GM19035 (cell line): ENCODE measurements around the gene CHST6.
"Not testable (repeated sequence)": the region's sequence is repeated elsewhere in the genome, so short reads cannot be mapped to it uniquely, and the experiment has no call there.

Experiments
- ATAC-seq: cut with Tn5 transposase; IDR thresholded peaks from one replicate; pipeline ENCODE4 v1.9.1; 2021; ENCODE audit not compliant: unreplicated experiment

CHST6 gene

GRCh38 chr16:75477680-75478473 is 17.4 kb downstream of the CHST6 start:
- no peak for ATAC-seq

GRCh38 chr16:75476817-75477216 is 18.4 kb downstream of the CHST6 start:
- no peak for ATAC-seq

- no peak for ATAC-seq
These were observed 19.8 kb downstream of the CHST6 start for GRCh38 chr16:75475420-75475847.

GRCh38 chr16:75472908-75473877 is 22.0 kb downstream of the CHST6 start:
- ATAC-seq: no peak

GRCh38 chr16:75471723-75472633 is 23.3 kb downstream of the CHST6 start:
- ATAC-seq: peak; percentile 94

GRCh38 chr16:75466760-75467159 is 28.5 kb downstream of the CHST6 start:
- ATAC-seq: no peak

GRCh38 chr16:75464122-75464918 is 30.9 kb downstream of the CHST6 start, which contains the start of gene TMEM170A:
Gene TMEM170A (minus strand): TSS chr16:75464689. CDS start chr16:75464600, 89 bp downstream.
- ATAC-seq: peak; percentile 94

GRCh38 chr16:75463389-75464121 is 31.7 kb downstream of the CHST6 start:
- peak; percentile 15 for ATAC-seq

GRCh38 chr16:75462806-75463205 is 32.4 kb downstream of the CHST6 start:
- no peak for ATAC-seq

- ATAC-seq: no peak
These were observed 33.7 kb downstream of the CHST6 start for GRCh38 chr16:75461575-75461974.

GRCh38 chr16:75460446-75460845 is 34.8 kb downstream of the CHST6 start:
- no peak for ATAC-seq

- ATAC-seq: no peak
These were observed 35.5 kb downstream of the CHST6 start for GRCh38 chr16:75459691-75460090.

GRCh38 chr16:75458439-75458838 is 36.8 kb downstream of the CHST6 start:
- no peak for ATAC-seq

- ATAC-seq: no peak
These were observed 37.2 kb downstream of the CHST6 start for GRCh38 chr16:75458029-75458428.

- ATAC-seq: no peak
These were observed 37.7 kb downstream of the CHST6 start for GRCh38 chr16:75457485-75458021.

- ATAC-seq: no peak
These were observed 38.3 kb downstream of the CHST6 start for GRCh38 chr16:75456971-75457370.

GRCh38 chr16:75456486-75456885 is 38.8 kb downstream of the CHST6 start:
- ATAC-seq: not testable (repeated sequence)

GRCh38 chr16:75455677-75456076 is 39.6 kb downstream of the CHST6 start:
- no peak for ATAC-seq
